Ramos (cell line): ENCODE results near the gene SIRT2.

Experiments used
- in situ Hi-C: fragments of 300-500 bp; cut with MboI; formaldehyde crosslinking; loops from one replicate; pipeline ENCODE4 v1.14.3; 2022; ENCODE audit warnings: low sequenced_read_pairs; ENCODE audit not compliant: unreplicated experiment

SIRT2 gene

DNA sequence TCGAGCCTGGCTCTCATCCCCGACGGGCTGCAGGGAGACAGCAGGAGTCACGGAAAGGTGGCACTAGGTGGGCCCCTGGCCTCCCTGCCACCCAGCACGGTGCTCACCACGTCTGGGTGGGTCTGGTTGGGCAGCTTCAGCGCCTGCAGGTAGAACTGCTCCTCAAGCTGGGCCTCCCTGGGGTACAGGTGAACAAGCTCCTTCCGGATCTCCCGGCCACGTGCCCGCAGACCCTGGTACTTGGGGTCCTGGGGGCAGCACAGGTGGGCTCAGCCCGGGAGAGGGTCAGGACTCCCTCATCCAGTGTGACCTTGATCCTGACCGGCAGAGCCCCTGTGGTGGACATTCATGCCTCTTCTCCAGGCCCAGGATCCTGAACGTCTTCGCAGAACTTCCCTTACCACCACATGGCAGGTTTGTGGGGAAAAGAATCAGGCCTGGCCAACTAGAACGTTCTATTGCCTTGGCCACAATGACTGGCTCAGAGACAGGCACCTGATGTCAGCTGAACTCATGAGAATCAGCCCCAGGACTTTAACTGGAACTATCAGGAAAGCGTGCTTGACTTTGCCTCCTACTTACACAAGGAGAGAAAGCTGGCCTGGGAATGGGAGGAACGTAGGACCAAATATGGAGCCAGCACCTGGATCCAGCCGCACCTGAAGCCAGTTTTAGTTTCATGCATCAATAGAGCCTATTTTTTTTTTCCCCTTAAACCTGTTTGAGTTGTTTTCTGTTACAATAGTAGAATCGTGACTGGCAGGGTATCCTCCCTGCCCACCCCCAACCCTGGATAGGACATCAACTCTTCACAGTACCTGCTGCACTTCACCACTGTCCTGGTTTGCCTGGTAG, 22.2 kb upstream of the SIRT2 start:
- in situ Hi-C loops: no loop called here

DNA sequence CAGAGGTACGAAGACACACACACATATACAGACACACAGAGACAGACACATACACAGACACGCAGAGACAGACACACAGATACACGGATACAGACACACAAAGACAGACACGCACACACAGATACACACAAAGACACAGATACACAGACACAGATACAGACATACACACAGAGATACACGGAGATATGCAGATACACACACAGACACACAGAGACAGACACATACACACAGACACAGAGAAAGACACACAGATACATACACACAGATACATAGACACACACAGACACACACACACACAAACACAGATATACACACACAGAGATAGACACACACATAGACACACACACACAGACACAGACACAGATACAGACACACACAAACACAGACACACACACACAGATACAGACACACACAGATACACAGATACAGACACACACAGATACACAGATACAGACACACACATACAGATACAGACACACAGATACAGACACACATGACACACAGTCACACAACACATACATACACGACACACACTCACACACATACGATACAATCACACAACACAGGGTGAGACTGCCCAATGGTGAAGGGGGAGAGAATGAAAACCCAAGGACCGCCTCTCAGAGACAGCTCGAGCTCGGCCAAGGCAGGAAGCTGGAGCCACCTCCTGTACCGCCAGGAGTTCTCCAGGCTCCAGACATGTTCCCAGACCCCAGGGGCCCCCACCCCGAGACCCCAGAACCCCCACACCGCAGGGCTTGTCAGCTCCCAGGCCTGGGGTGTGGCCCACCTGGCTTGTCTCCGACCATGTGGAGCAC, 21.4 kb upstream of the SIRT2 start:
- in situ Hi-C loops: no loop called here

DNA sequence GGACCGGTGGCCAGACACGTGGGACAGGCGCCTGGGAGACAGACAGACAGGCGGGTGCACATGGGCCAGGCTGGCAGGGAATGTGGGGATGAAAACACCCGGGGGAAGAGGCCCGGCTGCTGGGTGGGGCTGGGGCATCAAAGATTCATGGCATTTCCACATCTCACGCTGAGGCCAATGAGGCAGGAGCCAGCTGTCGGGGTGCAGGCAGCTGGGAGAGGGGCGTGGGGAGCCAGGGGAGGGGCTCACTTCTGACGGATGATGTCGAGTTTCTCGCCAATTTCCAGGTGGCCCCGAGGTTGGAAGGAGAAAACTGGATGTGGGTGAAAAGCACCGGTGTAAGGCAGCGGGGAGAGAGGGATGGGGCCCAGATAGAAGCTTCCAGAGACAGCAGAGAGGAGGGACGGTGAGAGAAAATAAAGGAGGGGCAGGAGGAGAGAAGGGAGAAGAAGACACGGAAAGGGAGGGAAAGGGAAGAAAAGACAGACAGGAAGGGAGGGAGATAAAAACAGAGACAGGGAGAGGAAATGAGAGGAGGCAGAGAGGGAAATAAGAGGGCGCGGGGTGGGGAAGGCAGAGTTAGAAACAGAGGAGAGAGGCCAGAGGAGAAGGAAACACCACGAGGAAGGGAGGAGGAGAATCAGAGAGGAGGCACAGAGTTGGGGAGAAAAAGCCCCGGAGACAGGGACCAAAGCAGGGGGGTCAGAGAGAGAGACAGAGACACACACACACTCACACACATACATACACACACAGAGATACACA, 20.6 kb upstream of the SIRT2 start:
- in situ Hi-C loops: no loop called here

DNA sequence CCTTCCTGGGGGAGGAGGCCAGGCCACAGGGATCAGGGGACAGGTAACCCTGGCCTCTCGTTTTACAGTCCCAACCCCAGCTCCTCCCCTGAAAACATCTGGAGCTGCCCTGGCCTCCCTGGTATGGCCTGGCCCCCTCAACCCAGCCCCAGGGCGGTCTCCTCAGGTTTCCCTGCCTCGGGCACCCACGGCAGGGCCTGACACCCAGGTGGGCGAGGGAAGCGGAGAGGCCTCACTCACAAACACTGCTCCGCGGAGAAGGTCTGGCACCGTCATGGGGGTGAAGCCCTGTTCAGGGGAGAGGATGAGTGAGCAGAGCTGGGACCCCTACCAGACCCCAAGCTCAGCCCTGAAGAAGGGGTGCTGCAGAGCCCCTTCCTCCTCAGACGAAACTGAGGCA, 19.1 kb upstream of the SIRT2 start:
- in situ Hi-C loops: no loop called here

DNA sequence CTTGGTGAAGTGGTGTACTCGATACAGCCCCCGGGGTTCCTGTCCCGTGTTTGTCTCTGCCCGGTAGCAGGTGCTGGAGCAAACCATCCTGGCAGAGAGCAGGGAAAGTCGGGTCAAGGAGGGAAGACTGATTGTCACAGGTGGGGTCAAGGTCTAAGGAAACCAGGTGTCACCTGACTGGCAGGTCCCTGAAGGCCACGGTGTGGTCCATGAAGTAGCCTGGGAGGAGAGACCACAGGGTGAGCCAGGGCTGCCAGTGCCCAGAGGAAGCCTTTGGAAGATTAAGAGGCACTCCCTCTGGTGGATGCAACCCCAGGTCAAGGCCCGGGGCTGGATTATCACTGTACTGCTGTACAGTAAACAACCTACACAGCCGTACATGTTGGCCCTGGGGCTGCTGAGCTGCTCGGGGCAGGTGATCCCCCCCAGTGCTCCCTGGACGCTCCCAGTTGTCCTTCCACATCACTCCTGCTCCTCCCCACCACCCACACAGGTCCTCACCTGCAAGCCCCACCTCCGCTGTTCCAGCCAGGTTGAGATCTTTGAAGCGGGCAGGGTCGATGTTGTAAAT, 18.6 kb upstream of the SIRT2 start:
- in situ Hi-C loops: no loop called here

DNA sequence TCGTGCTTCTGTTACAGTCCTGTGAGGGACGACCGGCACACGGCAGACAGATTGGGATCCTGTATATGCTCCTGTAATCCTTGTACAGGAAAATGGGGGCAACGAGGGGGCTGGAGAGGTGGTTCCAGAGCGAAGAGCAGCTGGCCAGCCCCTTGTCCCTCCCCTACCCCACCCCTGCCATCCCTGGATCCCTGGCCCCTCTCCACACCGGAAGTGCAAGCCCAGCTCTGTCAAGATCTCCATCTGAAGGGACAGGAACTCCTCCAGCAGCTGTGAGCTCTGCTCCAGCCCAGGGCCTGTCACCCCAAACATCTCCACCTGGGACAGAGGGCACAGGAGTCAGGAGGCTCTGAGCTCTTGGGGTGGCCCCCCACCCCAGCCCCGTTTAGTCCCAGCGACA, 18.1 kb upstream of the SIRT2 start:
- in situ Hi-C loops: no loop called here

DNA sequence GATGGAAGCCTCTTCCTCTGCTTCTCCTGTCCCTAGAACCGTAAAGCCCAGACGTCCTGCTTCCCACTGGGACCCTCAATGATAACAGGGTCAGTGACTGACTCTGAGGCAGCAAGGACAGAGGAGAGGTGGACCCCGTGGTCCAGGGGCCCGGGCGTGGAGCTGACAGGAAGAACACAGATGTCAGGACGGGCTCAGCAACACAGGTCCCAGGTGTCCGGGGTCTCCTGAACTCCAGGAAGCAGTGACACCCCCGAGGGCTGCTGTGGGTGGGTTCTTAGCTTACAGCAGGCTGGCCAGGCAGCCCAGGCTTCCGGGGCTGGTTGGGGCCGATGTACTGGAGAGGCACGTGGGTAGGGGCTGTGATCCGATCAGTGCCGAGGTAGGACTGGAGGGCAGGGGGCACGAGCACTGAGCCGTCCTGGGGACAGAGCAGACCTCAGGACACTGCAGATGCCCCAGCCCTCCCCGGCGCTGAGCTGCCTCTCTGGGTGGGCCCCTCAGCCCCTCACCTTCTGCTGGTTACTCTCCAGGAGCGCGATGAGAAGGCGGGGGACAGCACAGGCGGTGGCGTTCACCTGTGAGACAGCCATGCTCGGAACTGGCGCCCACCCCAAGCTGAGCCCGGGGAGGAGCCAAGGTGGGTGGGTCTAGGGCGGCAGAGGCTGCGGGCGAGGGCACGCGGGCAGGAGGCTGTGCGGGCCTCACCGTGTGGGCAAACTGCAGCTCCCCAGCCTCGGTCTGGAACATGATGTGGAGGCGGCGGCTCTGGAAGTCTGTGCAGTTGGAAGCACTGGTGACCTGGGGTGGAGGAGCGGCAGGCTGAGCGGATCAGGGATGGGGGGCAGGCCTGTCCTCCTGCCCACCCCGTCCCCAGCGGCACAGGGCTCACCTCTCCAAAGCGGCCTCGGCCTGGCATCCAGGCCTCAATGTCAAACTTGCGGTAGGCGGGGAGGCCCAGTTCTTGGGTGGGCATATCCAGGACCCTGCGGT, 16.2 kb upstream of the SIRT2 start:
- in situ Hi-C loops: no loop called here

DNA sequence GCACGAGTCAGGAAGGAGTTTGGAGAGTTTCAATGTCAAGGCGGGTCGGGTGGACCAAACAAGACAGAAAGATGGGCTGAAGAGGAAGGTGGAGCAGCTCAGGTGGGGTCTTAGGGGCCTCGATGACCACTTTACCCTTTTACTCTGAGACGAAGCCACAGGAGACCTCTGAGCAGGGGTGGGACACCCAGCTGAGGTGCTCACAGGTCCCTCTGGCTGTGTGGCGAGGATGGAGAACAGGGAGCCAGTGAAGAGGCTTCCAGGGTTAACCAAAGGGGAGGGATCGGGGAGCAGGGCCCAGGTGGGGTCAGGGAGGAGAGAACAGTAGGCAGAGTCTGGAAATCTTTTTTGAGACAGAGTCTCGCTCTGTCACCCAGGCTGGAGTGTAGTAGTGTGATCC, 14.5 kb upstream of the SIRT2 start:
- in situ Hi-C loops: no loop called here

DNA sequence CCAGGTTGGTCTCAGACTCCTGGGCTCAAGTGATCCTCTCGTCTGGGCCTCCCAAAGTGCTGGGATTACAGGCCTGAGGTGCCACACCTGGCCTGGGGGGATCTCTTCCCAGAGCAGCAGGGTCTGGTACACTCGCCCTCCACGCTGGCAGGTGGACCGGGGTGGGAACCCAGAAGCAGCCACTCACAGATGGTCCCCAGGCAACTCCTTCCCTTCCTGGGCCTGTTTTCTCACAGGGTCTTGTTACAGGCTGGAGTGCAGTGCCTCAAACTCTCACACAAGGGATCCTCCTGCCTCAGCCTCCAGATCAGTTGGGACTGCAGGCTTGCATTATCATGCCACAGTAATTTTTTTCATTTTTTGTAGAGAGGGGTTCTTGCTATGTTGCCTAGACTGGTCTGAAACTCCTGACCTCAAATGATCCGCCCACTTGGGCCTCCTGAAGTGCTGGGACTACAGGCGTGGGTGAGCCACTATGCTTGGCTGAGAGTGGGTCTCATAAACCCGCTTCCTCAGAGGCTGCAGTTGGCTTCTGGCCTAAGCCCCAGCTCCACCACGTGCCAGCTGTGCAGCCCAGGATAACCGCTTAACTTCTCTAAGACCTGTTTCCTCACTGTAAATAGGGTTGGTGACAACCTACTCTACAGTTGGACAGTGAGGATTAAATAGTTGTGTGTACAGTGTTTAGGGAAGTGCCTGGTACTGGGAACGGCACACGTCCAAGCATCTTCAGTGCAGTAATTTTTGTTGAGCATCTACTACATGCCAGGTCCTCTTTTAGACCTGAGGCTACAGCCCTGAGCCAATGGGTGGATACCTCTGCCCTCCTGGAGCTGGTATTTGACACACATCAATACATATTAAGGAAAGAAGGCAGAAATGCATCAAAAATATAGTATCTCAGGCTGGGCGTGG, 13.4 kb upstream of the SIRT2 start:
- in situ Hi-C loops: no loop called here

DNA sequence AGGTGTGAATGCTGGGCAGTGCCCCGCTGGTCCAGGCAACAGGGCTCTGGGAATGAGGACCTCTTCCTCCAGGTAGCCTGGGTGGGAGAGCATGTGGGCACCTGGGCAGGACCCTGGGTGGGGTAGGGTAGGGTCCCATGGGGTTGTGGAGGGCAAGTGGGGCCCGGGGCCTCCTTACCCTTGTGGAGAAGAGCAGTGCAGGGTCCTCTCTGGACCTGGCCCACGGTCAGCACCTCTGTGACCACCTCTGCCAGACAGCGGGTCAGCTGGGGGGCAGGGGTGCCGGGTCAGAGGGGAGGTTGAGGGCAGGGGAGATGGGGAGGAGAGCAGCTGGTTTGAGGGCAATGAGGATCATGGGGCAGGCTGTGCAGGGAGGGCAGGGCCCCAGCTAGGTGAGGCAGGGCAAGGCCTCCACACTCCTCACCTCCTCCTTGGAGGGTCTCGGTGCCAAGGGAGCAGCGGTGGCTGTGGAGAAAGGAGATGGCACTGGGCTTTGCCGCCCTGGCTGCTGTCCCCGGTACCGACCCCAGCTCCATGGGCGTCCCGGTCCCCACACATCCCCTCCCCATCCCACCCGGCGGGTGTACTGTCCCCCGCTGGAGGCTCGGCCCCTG, 12.1 kb upstream of the SIRT2 start:
- in situ Hi-C loops: no loop called here

DNA sequence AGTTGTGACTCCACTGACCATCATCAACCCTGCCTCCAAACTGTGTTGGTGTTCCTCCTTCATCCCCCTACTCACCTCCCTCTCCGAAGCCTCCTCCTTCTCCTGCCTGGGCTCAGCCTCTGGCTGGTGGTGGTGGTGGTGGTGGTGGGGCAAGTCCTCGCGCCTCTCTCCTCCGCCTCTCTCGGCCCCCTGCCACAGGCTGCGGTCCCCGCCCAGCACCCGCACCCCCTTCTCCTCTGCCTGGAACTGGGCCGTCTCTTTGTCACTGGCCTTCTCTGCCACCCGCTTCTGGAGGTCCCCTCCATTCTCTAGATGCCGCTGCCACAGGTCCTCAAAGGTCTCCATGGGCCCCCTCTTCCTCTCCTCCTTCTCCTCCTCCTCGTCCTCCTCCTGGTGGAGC, 11.1 kb upstream of the SIRT2 start:
- in situ Hi-C loops: no loop called here

DNA sequence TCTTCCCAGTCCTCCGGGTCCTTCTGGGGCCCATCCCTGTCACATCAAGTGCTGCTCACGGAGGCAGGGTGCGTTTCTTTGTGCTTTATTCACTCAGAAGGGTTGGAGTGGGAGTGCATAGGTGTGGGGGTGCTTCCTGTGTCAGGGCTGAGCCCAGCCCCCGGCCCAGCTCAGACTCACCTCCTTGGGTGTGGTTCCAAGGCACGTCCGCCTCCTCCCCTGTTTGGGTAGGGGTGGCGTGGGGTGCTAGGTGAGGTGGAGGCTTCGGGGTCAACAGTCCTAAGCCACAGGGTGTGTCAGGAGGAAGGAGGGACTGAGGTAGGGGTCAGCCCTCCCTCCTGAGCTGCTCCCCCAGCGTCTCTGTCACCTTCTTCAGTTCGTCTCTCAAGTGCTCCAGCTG, 9.5 kb upstream of the SIRT2 start:
- in situ Hi-C loops: no loop called here

DNA sequence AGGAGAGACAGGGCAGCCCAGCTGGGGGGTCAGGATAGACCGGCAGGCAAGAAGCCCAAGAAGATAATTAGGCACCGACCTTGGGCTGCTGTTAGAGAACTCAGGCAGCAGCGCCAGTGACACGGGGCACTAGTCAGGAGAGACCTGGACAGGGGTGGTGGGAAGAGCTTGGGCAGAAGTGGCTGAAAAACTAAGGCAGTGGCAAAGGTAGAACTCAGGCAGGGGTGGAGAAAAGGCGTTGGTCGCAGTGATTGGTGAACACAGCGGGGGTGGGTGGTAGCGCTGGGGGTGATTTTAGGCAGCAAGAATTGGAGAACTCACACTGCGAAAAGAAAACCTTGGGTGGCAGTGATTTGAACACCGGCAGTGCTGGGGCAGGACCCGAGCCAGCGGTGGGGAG, 8.3 kb upstream of the SIRT2 start:
- in situ Hi-C loops: no loop called here

DNA sequence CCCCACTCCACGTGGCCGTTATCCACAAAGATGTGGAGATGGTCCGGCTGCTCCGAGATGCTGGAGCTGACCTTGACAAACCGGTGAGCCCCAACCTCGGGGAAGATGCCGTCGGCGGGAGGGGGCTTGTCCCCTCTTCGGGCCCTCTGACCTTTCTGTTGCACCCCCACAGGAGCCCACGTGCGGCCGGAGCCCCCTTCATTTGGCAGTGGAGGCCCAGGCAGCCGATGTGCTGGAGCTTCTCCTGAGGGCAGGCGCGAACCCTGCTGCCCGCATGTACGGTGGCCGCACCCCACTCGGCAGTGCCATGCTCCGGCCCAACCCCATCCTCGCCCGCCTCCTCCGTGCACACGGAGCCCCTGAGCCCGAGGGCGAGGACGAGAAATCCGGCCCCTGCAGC, 7.8 kb upstream of the SIRT2 start:
- in situ Hi-C loops: no loop called here

DNA sequence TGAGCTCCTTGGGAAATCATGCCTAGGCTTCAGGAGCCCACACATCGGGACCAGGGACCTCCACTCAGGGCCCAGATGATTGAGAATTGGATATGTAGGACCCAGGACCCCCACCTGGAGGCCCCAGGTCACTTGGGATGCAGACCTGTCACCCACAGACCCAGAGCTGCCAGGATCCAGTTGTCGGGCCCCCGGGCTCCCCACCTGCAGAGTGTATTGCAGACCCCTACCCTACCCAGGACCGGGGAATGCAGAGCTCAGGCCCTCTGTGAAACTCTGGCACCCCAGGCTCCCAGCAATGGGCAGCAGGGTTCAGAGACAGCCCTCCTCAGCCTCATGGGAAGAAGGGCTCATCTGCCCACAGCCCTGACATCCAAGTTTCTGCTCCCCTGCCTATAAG, 6.2 kb upstream of the SIRT2 start:
- in situ Hi-C loops: no loop called here

DNA sequence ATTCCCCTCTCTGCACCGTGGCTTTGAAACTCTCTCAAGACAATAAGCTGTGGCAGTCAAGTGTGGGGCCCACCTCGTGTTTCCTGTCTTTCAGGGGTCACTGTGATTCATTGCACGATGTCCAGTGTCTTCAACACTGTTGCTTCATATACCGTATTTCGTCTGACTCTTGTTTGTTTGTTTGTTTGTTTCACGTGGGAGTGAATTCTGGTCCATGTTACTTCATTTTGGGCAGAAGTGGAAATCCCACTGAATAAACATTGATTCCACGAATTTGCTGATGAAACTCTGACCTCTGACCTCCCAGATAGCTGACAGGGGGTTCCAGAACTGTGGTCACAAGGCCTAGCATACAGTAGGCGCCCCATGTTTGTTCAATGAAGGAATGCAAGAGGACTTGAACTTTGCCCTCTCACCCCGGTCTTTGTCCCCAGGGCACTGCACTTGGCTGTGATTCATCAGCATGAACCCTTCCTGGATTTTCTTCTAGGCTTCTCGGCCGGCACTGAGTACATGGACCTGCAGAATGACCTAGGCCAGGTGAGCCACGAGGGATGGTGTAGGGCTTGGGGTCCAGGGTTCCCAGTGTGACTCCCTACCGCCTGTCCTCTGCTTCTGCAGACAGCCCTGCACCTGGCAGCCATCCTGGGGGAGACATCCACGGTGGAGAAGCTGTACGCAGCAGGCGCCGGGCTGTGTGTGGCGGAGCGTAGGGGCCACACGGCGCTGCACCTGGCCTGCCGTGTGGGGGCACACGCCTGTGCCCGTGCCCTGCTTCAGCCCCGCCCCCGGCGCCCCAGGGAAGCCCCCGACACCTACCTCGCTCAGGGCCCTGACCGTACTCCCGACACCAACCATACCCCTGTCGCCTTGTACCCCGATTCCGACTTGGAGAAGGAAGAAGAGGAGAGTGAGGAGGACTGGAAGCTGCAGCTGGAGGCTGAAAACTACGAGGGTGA, 5.4 kb upstream of the SIRT2 start:
- in situ Hi-C loops: no loop called here

DNA sequence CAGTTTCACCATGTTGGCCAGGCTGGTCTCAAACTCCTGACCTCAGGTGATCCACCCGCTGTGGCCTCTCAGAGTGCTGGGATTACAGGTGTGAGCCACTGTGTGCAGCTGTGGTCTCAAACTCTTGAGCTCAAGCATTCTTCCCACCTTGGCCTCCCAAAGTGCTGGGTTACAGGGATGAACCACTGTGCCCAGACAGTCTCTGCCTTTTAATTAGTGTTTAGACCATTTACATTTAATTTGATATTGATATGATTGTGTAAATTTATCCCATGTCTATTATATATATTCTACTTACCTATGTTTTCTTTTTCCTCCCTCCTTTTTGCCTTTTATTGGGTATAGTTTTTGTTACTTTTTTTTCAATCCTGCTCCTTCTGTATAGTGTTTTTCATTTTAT, 2.3 kb upstream of the SIRT2 start:
- in situ Hi-C loops: no loop called here
